MM.1S (cell line): ENCODE results near the gene PNPLA7.

ENCODE experiments used
- DNase-seq: peaks from one replicate; pipeline ENCODE4 v3.0.0-alpha.2; 2015
- H2AFZ ChIP-seq: fragments of 300-600 bp; sonication (generic); 2 replicates; pipeline ENCODE4 v1.6.0; 2016; ENCODE audit warnings: antibody characterized with exemption, low read length
- H3F3A ChIP-seq: fragments of 300-600 bp; sonication (generic); 2 replicates; pipeline ENCODE4 v1.6.1; 2016; ENCODE audit warnings: mild to moderate bottlenecking, antibody characterized with exemption, low read length, moderate library complexity, mixed read lengths; ENCODE audit not compliant: insufficient read depth
- H3K27ac ChIP-seq: fragments of 300-600 bp; sonication (generic); 2 replicates; pipeline ENCODE4 v1.5.1; 2016; ENCODE audit warnings: mild to moderate bottlenecking, low read length
- H3K27me3 ChIP-seq: fragments of 300-600 bp; sonication (generic); replicated peaks from 2 replicates; pipeline ENCODE4 v1.6.0; 2016; ENCODE audit warnings: low read length; ENCODE audit not compliant: insufficient read depth
- H3K36me3 ChIP-seq: fragments of 300-600 bp; sonication (generic); replicated peaks from 2 replicates; pipeline ENCODE4 v1.6.1; 2016; ENCODE audit warnings: mild to moderate bottlenecking, low read length, mixed read lengths; ENCODE audit not compliant: insufficient read depth
- H3K4me1 ChIP-seq: fragments of 300-600 bp; sonication (generic); 2 replicates; pipeline ENCODE4 v1.6.1; 2016; ENCODE audit warnings: low read length, mixed read lengths
- H3K4me2 ChIP-seq: fragments of 300-600 bp; sonication (generic); 2 replicates; pipeline ENCODE4 v1.6.0; 2016; ENCODE audit warnings: low read depth, low read length
- H3K4me3 ChIP-seq: fragments of 300-600 bp; sonication (generic); 2 replicates; pipeline ENCODE4 v1.5.1; 2016; ENCODE audit warnings: low read length, mixed read lengths
- H3K79me2 ChIP-seq: fragments of 300-600 bp; sonication (generic); 2 replicates; pipeline ENCODE4 v1.6.1; 2016; ENCODE audit warnings: mixed run types, low read length, mixed read lengths
- H3K9ac ChIP-seq: fragments of 300-600 bp; sonication (generic); 2 replicates; pipeline ENCODE4 v1.6.1; 2016; ENCODE audit warnings: low read length, mixed read lengths
- H3K9me2 ChIP-seq: fragments of 300-600 bp; sonication (generic); replicated peaks from 2 replicates; pipeline ENCODE4 v1.6.1; 2016; ENCODE audit warnings: mild to moderate bottlenecking, low read length, mixed read lengths; ENCODE audit not compliant: insufficient read depth
- H3K9me3 ChIP-seq: fragments of 300-600 bp; sonication (generic); replicated peaks from 2 replicates; pipeline ENCODE4 v1.6.1; 2016; ENCODE audit warnings: mild to moderate bottlenecking, low read length, mixed read lengths; ENCODE audit not compliant: insufficient read depth
- H4K20me1 ChIP-seq: fragments of 300-600 bp; sonication (generic); 2 replicates; pipeline ENCODE4 v1.6.1; 2016; ENCODE audit warnings: mild to moderate bottlenecking, low read length, moderate library complexity, mixed read lengths; ENCODE audit not compliant: insufficient read depth
- EZH2 ChIP-seq: fragments of 300-600 bp; sonication (generic); optimal IDR thresholded peaks from 2 replicates; pipeline ENCODE3; 2017; ENCODE audit warnings: low read depth, mild to moderate bottlenecking, antibody characterized with exemption, low read length, mixed read lengths
- EZH2phosphoT487 ChIP-seq: fragments of 300-600 bp; sonication (generic); IDR thresholded peaks from 2 replicates; pipeline ENCODE4 v1.6.1; 2018; ENCODE audit warnings: antibody characterized with exemption, low read length
- TF ChIP-seq, protein P1 (sequence below): fragments of 300-600 bp; sonication (generic); IDR thresholded peaks from 2 replicates; pipeline ENCODE4 v1.5.1; 2016; ENCODE audit warnings: antibody characterized with exemption, low read length, mixed read lengths

PNPLA7 gene

DNA sequence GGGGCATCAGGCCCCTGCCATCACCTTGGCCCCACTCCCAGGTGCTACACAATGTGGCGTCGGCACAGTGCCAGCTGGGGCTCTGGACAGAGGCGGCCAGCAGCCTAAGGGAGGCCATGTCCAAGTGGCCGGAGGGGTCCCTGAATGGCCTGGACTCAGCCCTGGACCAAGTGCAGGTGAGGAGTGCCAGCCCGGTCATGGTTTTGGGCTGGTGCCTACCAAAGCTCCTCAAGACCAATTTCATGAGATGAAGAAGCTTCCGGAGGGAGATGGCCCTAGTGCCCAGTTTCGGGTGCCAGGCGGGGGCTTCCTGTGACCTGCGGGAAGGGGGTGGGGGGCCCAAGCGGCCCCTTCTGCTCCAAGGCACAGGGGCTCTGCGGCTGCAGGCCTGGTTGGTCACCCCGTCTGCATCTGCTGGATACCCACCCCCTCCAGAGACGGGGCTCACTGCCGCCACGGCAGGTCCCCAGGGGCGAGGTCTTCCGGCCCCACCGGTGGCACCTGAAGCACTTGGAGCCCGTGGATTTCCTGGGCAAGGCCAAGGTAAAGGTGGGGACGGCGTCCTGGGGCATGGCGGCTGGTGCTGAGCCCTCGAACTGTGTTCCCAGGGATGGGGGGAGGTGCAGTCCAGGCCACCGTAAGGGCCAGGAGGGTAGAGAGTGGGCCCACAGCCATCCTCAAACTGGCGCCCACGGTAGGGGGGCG is 121.2 kb downstream of the PNPLA7 start:
- no peak overlapping the region for H3K4me3 ChIP-seq
- no peaks in the 10 kb centered on the region for H3K36me3 ChIP-seq
- no peak overlapping the region for H3K4me2 ChIP-seq
- peaks cover 92% of the 10 kb centered on the region for H3K27me3 ChIP-seq
- no peaks in the 10 kb centered on the region for H3K9me2 ChIP-seq
- H4K20me1 ChIP-seq: no peaks in the 10 kb centered on the region
- no peaks in the 10 kb centered on the region for H3K4me1 ChIP-seq
- no peak for DNase-seq
- H3K9me3 ChIP-seq: no peaks in the 10 kb centered on the region
- H2AFZ ChIP-seq: no peak overlapping the region
- H3K27ac ChIP-seq: no peak overlapping the region
- TF ChIP-seq, protein P1, sequence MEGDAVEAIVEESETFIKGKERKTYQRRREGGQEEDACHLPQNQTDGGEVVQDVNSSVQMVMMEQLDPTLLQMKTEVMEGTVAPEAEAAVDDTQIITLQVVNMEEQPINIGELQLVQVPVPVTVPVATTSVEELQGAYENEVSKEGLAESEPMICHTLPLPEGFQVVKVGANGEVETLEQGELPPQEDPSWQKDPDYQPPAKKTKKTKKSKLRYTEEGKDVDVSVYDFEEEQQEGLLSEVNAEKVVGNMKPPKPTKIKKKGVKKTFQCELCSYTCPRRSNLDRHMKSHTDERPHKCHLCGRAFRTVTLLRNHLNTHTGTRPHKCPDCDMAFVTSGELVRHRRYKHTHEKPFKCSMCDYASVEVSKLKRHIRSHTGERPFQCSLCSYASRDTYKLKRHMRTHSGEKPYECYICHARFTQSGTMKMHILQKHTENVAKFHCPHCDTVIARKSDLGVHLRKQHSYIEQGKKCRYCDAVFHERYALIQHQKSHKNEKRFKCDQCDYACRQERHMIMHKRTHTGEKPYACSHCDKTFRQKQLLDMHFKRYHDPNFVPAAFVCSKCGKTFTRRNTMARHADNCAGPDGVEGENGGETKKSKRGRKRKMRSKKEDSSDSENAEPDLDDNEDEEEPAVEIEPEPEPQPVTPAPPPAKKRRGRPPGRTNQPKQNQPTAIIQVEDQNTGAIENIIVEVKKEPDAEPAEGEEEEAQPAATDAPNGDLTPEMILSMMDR: no peak
- TF ChIP-seq EZH2phosphoT487: no peak
- no peak for TF ChIP-seq EZH2
- H3F3A ChIP-seq: peaks cover 5% of the 10 kb centered on the region; the same call in 1 of the 2 replicates
- no peaks in the 10 kb centered on the region for H3K79me2 ChIP-seq
- H3K9ac ChIP-seq: no peak overlapping the region

DNA sequence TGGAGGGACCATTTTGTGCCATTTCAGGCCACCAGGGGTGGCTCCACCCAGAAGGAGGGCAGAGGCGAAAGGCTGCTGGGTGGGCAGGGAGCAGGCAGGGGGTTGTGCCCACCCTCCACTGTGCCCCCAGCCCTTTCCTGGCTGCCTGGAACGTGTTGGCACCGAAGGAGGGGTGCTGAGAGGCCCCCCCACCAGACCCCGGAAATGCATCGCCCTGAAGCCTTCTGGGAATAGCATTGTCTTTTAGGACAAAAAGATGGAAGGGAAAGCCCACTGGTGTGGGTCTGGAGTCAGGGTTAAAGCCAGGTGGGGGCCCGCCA is 121.9 kb downstream of the PNPLA7 start:
- Histone ChIP-seq H3K9me2 (no peaks in the 10 kb centered on the region), H3K9ac (no peak overlapping the region), H4K20me1 (no peaks in the 10 kb centered on the region), H3K27me3 (peaks cover 88% of the 10 kb centered on the region), H3K79me2 (no peaks in the 10 kb centered on the region), H3K27ac (no peak overlapping the region), H3K9me3 (no peaks in the 10 kb centered on the region), H3K4me3 (no peak overlapping the region), H2AFZ (no peak overlapping the region), H3K4me2 (no peak overlapping the region), H3K36me3 (no peaks in the 10 kb centered on the region), H3K4me1 (no peaks in the 10 kb centered on the region), H3F3A (peaks cover 5% of the 10 kb centered on the region; the same call in 1 of the 2 replicates)
- DNase-seq: no peak
- TF ChIP-seq EZH2phosphoT487: no peak
- no peak for TF ChIP-seq EZH2
- TF ChIP-seq, protein P1: no peak

DNA sequence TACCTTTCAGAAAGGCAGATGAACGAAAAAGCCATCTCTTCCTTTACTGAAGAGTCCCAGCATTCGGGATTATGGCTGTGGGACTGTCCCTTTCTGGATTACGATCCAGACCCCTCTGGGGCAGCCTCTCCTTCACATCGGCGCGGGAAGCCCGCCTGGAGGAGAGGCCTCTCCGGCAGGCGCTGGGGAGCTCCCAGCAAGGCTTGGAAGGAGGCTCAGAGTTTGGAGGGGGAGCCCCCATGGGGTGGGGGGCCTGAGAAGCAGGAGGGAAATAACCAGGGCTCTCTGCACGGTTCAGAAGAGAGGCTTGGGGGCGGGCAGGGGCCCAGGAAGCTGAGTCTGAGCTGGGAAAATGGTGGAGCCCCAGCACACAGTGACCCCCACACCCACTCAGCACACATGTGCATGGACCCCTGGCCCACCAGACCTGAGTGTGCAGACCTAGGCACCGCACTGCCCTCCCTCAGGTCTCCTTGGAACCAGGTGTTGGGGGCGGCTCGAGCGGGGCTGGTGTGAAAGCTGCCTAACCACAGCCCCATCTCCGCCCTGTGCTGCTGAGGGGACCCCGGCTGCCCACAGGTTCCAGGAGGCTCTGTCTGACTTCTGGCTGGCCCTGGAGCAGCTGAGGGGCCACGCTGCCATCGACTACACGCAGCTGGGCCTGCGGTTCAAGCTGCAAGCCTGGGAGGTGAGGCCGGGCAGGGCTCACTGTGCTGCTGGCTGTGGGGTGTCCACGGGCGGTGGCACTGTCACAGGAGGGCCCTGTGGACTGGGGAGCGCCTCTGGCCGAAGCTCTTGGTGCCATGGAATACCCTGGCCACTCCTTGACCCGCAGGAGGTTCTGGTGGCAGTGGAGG is 122.5 kb downstream of the PNPLA7 start:
- Histone ChIP-seq H3K9me3 (no peaks in the 10 kb centered on the region), H3F3A (peaks cover 5% of the 10 kb centered on the region; the same call in 1 of the 2 replicates), H2AFZ (no peak overlapping the region), H3K4me3 (no peak overlapping the region), H3K4me1 (no peaks in the 10 kb centered on the region), H3K36me3 (no peaks in the 10 kb centered on the region), H4K20me1 (no peaks in the 10 kb centered on the region), H3K79me2 (no peaks in the 10 kb centered on the region), H3K27me3 (peaks cover 82% of the 10 kb centered on the region), H3K9me2 (no peaks in the 10 kb centered on the region), H3K27ac (no peak overlapping the region), H3K4me2 (no peak overlapping the region), H3K9ac (no peak overlapping the region)
- no peak for DNase-seq
- TF ChIP-seq EZH2phosphoT487 (no peak), EZH2 (no peak)
- TF ChIP-seq, protein P1: no peak
